COLO668 (cell line): ENCODE data around the gene CCSER1.
"Not testable (repeated sequence)": the region's sequence is repeated elsewhere in the genome, so short reads cannot be mapped to it uniquely, and the experiment has no call there.

Experiments used
- DNase-seq: peaks from one replicate; lab custom pipeline; 2025; ENCODE audit not compliant: unreplicated experiment; lab: John Stamatoyannopoulos, UW

CCSER1 gene

DNA sequence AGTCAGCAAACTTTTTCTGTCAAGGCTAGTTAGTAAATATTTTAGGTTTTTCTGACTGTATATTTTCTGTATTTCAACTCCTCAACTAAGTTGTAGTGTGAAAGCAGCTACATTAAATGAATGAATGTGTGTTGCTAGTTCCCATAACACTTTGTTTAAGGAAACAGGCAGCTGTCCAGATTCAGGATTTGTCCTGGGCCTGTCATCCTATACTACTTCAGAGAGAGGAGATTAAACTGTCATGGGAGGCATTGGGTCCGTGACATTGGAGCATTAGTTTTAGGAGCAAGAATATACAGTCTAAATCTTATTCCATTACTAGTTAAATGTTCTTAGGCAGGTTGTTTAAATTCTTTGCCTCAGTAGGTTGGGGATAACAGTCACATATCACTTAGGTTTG, 516.0 kb downstream of the CCSER1 start:
- DNase-seq = no peak

DNA sequence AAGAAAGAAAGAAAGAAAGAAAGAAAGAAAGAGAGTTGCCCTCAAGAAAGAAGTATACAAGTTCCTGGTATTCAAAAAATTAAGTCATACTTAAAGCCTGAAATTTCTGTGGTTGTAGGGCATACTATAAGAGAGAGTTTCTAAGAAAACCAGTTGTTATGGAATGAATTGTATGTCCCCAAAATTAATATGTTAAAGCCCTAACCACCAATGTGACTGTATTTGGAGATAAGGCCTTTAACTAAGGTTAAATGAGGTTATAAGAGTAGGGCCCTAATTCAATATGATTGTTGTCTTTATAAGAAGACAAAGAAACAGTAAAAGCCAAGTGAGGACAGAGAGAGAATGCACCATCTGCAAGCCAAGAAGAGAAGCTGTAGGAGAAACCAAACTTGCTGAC, 521.1 kb downstream of the CCSER1 start:
- DNase-seq = no peak

DNA sequence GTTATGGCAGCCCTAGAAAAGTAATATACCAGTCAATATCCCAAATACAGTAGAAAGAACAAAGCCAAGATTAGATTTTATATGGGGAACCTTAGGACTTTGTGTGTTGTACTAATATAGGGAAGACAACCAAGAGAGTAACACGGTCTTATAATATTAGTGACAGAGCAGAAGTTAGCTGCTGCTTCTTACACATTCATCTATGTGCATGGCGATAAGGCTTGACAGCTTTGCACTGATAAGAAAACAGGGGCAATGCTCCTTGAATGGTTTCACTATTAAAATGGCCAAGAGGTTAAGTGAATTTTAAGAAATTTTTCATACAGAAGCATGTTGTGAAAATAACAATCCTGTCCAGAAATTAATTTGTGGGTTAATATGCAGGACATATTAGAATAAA, 521.6 kb downstream of the CCSER1 start:
- DNase-seq = no peak

DNA sequence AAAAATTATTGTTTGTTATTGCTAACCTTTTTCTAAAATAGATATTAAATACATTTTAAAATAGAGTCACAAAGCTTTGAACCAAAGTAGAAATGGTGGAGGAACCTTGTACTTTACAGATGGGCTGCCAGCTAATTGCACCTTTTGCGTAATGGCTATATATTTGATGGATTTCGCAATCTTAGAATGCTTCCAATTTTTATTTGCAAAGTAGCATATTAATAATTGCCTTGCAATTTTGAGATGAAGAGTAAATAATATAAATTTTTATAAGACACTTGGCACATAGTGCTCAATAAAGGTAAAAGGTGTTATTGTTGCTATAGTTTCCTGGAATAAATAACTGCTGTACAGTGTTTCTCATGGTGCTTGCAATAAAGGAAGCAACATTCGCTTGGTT, 533.5 kb downstream of the CCSER1 start:
- DNase-seq = no peak

DNA sequence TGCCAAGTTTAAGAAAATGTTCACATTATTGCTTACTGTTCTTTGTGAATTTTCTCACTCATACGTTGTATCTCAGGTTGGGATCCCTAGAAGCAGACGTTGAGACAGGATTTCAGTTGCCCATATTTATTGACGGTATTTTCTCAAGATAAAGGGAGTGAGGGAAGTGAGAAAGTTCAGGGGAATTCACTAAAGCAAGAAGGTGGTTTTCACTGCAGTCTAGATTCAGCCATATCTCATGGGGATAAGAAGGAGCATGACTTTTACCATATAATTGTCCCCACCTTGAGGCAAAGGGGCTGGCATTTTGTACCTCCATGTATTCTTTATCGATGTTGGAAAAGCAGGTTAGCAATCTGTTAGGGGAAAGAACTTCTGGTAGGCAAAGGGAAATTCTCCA, 543.0 kb downstream of the CCSER1 start:
- DNase-seq = no peak

DNA sequence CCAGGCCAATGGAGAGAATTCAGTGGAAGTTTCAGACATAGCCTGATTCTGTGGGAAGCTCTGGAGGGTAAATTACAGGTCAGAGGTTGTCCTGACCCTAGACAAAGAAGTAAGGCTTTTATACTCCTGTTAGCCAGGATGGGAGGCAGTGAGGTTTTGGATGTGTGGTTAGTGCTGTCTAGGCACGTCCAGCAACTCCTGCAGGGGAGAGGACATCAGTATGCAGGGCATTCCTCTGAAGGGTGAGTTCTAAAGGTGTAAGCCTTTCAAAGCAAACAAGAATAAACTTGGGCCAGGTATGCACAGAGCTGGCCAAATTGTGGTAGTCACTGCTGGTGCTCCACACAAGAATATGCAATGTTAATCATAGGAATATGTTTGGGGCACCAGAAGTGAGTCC, 562.5 kb downstream of the CCSER1 start:
- no peak for DNase-seq

DNA sequence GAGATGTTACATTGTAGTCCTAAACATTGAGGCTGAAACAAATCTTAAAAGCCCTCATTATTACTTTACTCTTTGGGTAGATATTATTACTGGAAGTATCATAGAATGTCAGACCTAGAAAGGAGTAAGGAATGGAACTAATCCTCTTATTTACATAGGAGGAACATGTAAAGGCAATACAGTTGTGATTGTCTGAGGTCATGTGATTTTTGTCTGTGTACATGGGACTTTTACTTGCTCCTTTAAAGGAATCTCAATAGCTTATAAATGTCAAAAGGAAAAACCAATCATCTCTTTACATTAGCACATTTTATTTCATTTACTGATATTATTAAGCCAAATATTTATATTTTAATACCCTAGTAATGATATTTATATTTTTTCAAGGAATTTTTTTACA, 568.2 kb downstream of the CCSER1 start:
- no peak for DNase-seq

DNA sequence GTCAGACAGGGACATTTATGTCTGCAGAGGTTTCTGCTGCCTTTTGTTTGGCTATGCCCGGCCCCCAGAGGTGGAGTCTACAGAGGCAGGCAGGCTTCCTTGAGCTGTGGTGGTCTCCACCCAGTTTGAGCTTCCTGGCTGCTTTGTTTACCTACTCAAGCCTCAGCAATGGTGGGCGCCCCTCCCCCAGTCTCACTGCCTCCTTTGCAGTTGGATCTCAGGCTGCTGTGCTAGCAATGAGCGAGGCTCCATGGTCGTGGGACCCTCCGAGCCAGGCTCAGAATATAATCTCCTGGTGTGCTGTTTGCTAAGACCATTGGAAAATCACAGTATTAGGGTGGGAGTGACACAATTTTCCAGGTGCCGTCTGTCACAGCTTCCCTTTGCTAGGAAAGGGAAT, 578.3 kb downstream of the CCSER1 start:
- not testable (repeated sequence) for DNase-seq

DNA sequence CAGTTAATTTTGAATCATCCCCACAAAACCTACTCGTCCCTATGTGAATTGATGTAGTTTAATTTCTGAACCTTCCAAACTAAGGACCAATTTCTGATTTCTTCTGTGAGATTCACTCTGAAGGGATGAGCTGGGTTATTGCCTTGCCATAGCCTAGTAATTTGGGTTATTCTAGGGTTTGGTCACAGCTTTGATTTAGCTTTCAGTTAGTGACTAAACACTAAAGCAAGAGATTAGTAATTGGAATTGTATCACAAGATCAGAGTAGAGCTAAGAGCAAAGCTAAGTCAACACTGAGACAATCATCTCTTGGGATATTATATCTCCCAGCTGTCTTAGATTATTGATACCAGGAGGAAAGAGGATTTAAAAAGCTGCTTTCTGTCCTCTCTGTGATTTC, 588.0 kb downstream of the CCSER1 start:
- DNase-seq = no peak

DNA sequence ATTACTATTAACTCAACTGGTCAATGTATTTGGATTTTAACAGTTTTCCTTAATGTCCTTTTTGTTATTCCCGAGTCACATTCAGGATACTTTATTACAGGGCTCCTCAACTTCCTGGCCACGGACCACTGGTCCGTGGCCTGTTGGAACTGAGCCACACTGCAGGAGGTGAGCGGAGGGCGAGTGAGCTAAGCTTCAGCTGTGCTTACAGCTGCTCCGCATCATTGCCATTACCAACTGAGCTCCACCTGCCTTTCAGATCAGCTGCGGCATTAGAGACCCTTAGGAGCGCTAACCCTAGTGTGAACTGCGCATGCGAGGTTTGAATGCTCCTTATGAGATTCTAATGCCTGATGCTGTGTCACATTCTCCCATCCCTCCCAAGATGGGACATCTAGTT, 591.7 kb downstream of the CCSER1 start:
- DNase-seq = no peak

DNA sequence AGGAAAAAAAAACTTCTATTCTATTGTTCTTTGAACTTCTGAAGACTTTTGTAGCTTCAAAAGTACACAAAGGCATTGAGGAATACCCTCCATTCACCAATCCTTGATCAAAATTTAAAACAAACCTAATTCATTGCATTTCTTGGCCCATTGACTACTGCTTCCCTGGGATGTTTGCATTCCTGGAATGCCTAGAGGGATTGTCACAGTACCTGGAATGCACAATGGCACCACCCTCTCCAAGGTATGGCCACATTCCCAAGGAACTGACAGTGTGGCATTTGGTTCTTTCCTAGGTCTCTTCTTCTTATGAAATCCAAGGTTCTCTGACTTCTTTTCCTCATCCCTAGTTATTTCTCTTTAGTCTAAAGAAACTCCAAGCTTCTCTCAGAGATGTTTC, 600.7 kb downstream of the CCSER1 start:
- DNase-seq = no peak

DNA sequence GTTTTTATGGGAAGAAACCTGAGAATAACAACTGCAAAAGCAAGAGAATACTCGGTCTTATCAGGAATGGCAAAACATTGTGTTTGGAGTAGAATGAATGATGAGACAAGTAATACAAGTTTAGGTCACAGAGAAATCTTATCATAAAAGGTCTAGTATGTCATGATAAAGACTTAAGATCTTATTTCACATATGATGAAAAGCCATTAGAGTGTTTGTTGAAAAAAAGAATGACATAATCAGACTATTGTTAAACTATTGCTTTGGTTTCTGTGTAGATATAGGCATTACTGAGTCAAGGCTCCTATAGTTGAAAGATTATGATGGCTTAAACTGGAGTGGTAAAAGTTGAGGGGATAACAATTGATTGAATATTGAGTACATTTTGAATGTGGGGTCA, 603.6 kb downstream of the CCSER1 start:
- DNase-seq = no peak

DNA sequence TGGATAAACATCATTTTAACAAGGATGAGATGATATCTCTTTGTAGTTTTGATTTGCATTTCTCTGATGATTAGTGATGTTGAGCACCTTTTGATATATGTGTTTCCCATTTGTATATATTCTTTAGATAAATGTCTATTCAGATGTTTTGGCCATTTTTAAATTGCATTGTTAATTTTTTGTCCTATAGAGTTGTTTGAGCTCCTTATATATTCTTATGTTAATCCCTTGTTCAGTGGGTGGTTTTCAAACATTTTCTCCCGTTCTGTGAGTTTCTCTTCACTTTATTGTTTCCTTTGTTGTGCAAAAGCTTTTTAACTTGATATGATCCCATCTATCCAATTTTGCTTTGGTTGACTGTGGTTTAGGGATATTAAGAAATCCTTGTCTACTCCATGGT, 606.0 kb downstream of the CCSER1 start:
- no peak for DNase-seq

DNA sequence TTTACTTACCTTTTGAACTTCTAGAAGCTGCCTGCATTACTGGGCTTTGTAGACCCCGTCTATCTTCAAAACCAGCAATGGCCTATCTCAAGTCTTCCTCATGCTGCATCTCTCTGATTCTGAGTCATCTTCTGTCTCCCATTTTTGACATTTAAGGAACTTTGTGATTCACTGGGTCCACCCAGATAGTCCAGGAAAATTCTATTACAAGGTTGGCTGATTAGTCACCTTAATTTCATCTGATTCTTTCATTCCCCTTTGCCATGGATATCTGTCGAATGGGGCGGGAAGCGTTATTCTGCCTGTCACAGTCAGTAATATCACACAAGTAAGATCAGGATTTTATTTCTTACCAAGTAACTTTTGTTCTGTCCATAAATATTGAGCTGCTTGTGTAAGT, 618.0 kb downstream of the CCSER1 start:
- DNase-seq = no peak

DNA sequence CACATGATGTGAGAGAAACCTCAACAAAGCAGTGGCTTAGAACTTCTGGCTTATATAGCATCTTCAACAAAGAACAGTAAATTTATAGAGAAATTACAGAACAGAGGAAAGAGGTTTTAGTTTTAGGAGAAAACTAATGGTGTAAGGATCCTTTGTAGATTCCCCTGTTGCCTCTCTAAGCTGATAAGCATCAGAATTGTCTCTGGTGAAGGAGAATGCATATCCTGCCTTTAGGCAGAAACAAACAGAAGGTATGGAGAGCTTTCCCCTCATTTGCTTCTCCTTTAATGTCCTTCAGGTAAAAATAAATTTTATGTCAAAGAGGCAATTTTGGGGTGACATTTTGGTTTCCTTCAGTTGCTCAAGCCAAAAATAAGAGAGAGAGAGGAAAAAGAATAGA, 625.9 kb downstream of the CCSER1 start:
- no peak for DNase-seq

DNA sequence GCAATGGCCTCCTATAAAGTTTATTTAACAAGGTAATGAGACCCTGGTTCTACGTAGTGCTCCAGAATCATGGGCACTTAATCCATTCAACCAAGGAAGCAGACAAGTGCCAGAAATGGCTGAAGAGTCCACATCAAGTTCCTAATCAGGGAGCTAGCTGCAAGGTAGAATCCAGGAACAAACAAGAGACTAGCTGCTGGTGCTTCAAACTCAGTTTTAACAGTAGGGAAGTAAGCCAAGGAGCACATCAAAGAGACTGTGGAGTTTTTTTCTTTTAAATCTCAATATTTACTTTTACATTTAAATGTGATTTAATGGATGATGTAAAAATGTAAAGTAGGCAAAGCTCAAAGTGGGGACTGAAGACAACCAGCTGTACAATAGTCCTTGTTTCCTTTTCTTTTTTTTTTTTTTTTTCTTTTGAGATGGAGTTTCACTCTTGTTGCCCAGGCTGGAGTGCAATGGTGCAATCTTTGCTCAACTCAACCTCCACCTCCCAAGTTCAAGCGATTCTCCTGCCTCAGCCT, 630.4 kb downstream of the CCSER1 start:
- DNase-seq = no peak

DNA sequence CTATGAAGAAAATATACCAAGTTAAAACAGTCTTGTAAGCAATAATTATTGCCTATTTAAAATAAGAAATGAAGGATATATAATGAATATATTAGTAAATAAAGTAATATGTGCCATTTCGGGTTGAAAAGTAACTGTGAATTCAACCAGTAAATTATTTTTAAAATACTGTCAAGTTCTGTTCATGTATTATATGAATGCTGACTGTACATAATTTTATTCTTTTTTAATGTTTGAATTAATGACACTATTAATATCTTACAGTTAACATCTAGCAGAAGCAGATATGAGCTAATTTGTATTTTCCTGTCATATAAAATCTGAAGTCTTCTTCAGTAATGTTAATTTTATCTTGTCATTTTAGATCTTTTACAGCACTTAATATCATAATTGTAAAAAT, 632.9 kb downstream of the CCSER1 start:
- DNase-seq = no peak

DNA sequence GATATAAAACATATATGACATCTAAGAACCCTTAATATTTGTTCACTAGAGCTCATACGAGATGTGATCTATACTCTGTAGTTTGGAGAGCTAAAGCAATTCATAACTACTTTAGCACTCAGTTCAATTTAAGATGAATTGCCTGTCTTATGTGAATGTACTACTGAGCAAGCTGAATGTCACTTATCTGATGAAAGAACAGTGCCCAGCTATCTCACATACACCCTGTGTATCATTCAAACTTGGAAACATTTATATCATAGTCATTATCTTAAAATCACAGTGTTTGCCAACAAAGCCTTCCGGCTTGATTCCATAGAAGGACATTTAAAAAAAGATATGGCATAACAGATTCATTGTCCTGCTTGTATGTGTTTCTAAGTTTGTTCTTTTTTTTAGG, 639.6 kb downstream of the CCSER1 start:
- DNase-seq = no peak

DNA sequence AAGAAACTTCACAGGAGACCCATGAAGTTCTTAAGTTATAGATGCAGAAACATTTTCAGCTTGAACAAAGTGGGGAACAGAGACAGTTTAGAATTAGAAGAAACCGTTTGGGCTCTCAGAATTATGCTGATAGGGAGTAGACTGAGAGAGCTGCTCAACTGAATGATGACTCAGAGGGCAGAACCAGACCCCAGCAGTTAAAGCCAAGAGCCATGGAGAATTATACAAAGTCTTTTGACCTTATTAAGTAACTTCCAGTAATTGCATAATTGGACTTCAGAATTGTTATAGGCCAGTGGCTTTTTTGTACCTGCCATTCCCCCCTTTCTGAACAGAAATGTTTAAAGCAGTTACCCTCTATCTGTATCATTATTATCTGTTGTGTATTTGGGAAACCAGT, 642.1 kb downstream of the CCSER1 start:
- no peak for DNase-seq

DNA sequence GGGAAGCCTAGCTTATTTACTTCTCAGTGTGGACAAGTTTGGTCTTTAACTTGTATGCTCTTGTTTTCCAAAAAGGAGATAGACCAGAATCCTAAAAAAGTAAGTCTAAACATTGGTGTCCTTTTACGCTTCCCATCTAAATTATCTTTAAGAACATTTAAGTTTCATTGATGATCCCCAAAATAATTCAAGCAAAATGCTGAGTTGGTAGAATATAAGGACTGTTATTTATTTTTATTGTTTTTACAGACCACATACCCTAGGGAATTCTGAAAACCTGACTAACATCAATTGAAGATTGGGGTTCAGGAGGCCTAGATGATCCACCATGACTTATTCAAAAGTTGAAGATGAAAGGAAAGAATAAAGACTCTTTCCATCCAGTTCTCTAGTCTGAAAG, 653.0 kb downstream of the CCSER1 start:
- no peak for DNase-seq

DNA sequence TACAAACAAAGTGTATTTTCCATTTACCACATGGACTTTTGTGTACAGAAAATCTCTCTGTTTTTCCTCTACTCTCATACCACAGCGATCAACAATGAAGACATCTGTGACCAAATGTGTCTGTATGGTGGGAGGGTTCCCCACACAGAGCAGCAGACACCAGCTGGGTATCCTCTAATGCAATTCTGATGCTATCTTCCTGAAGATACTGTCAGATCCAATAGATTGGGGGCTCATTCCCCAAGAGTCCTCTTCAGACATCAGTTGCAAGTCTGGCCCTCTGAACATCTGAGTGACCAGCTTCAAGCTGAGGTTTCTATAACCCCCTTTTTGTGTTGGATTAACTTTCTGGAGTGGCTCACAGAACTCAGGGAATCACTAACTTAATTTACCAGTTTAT, 659.4 kb downstream of the CCSER1 start:
- no peak for DNase-seq

DNA sequence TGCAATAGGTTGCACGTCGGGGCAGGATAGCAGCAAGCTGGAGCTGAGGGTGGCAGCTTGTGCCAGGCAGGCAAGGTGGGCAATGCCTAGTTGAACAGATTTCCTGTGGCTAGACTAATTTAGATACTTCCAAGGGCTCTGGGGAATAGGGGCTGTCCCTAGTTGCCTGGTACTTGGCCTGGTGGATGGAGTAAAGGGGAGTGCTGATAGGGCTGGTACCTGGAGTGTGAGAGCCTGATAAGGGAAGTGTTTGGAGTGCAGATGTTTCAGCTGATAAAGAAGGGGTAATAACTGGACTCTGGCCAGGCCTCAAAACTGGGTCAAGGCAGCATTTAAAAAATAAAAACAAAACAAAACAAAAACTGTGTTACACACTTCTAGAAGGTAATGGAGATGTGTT, 665.5 kb downstream of the CCSER1 start:
- no peak for DNase-seq

DNA sequence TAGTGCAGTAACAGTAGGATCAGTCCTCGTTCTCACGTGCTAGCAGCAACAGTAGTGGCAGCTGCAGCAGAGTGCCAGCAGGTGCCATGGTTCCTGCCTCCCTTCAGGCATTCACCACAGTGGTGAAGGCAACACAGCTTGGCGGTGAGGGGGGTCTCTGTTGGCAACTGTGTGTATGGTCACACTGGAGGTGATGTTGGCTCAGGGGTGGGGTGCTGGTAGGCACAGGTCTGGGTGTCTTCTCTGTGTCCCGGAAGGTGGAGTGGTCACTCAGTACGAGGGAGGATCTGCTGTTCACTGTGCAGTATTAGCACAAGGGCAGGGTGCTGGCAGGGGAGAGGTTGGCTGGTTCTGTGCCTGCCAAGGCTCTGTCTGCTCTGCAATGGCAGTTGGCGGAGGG, 671.8 kb downstream of the CCSER1 start:
- no peak for DNase-seq

DNA sequence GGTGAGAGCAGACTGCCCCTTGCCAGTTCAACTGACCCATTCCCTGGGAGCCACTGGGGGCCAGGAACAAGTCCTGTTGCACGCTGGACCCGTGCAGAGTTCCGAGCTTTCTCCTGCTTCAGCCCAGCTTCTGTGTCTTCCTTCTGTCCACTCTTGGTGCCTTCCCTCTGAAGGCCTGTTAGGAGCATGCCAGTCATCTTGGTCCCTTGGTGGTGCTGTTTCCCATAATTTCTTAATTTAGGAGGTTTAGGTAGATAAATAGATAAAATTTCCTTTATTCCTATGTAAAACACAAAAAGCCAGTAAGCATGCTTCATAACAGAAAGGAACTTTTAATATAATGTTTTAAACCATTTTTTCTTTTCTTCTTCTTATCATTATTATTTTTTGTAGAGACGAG, 672.7 kb downstream of the CCSER1 start:
- no peak for DNase-seq
